ENCODE results near the gene PCDHAC2.

The PCDHAC2 gene

GRCh38 chr5:140966293-140967225 lies at the start of gene PCDHAC2:
PCDHAC2 (plus strand) TSS chr5:140966476; CDS start chr5:140966767, 291 bp downstream.
- Histone ChIP-seq H3K9ac (ENCODE audit: insufficient read length) (peak within 1 kb of the TSS; percentile 72), H3K4me3 (peak within 1 kb of the TSS; percentile 79)
- no peak for DNase-seq (ENCODE audit: low read depth, low spot score)

GRCh38 chr5:140923601-140924000 lies 42.7 kb upstream of the PCDHAC2 start:
- TF ChIP-seq POLR2AphosphoS5 (IDR thresholded peaks at IDR 0.05; ENCODE audit: borderline replicate concordance, low read depth, low read length) (no peak), FOXP2 (optimal IDR thresholded peaks at IDR 0.05; ENCODE audit: control extremely low read depth, extremely low read length, insufficient read depth) (no peak), EZH2 (IDR thresholded peaks at IDR 0.05) (no peak)
- DNase-seq (ENCODE audit: low read depth, low spot score) = no peak

More at GRCh38 chr5:140966293-140967225, at the start of gene PCDHAC2:
- peak; percentile 52; the same call in 1 of the 2 replicates for TF ChIP-seq POLR2AphosphoS5 (IDR thresholded peaks at IDR 0.05; ENCODE audit: borderline replicate concordance, low read depth, low read length)
- no peak for TF ChIP-seq EZH2 (IDR thresholded peaks at IDR 0.05)
- TF ChIP-seq FOXP2 (optimal IDR thresholded peaks at IDR 0.05; ENCODE audit: control extremely low read depth, extremely low read length, insufficient read depth) = peak; percentile 63
- no peaks in the 10 kb centered on the region for H3K36me3 ChIP-seq (ENCODE audit: insufficient read depth, low read length)
- peak within 1 kb of the TSS; percentile 47 for H3K27ac ChIP-seq
- no peaks in the 10 kb centered on the region for H3K9me3 ChIP-seq (ENCODE audit: low read depth, low read length)

GRCh38 chr5:140925806-140926442 lies 40.4 kb upstream of the PCDHAC2 start, which contains the start of gene PCDHAC1:
PCDHAC1 (plus strand) TSS chr5:140926299; CDS start chr5:140926893, 594 bp downstream.
- Histone ChIP-seq H3K27ac (no peak within 1 kb of the TSS), H3K36me3 (ENCODE audit: insufficient read depth, low read length) (no peaks in the 10 kb centered on the region), H3K9me3 (ENCODE audit: low read depth, low read length) (no peaks in the 10 kb centered on the region), H3K9ac (ENCODE audit: insufficient read length) (peak within 1 kb of the TSS; percentile 58), H3K4me3 (peak within 1 kb of the TSS; percentile 87)
- DNase-seq (ENCODE audit: low read depth, low spot score) = no peak
- TF ChIP-seq EZH2 (IDR thresholded peaks at IDR 0.05) (no peak), FOXP2 (optimal IDR thresholded peaks at IDR 0.05; ENCODE audit: control extremely low read depth, extremely low read length, insufficient read depth) (no peak), POLR2AphosphoS5 (IDR thresholded peaks at IDR 0.05; ENCODE audit: borderline replicate concordance, low read depth, low read length) (no peak)

More at GRCh38 chr5:140923601-140924000, 42.7 kb upstream of the PCDHAC2 start:
- Histone ChIP-seq H3K9me3 (ENCODE audit: low read depth, low read length) (no peaks in the 10 kb centered on the region), H3K27ac (no peak overlapping the region), H3K36me3 (ENCODE audit: insufficient read depth, low read length) (no peaks in the 10 kb centered on the region), H3K9ac (ENCODE audit: insufficient read length) (no peak overlapping the region), H3K4me3 (no peak overlapping the region)

- H3K36me3 ChIP-seq (ENCODE audit: insufficient read depth, low read length) = no peaks in the 10 kb centered on the region
- peak overlapping the region; percentile 87 for H3K4me3 ChIP-seq
- no peak for DNase-seq (ENCODE audit: low read depth, low spot score)
- no peaks in the 10 kb centered on the region for H3K9me3 ChIP-seq (ENCODE audit: low read depth, low read length)
- TF ChIP-seq EZH2 (IDR thresholded peaks at IDR 0.05) (no peak), POLR2AphosphoS5 (IDR thresholded peaks at IDR 0.05; ENCODE audit: borderline replicate concordance, low read depth, low read length) (no peak), FOXP2 (optimal IDR thresholded peaks at IDR 0.05; ENCODE audit: control extremely low read depth, extremely low read length, insufficient read depth) (no peak)
- peak overlapping the region; percentile 58 for H3K9ac ChIP-seq (ENCODE audit: insufficient read length)
- no peak overlapping the region for H3K27ac ChIP-seq
These were observed 39.6 kb upstream of the PCDHAC2 start for GRCh38 chr5:140926443-140927227.

GRCh38 chr5:140927228-140927573 lies 39.1 kb upstream of the PCDHAC2 start:
- H3K27ac ChIP-seq = no peak overlapping the region
- H3K36me3 ChIP-seq (ENCODE audit: insufficient read depth, low read length) = no peaks in the 10 kb centered on the region
- no peaks in the 10 kb centered on the region for H3K9me3 ChIP-seq (ENCODE audit: low read depth, low read length)
- TF ChIP-seq FOXP2 (optimal IDR thresholded peaks at IDR 0.05; ENCODE audit: control extremely low read depth, extremely low read length, insufficient read depth) = no peak
- no peak for TF ChIP-seq POLR2AphosphoS5 (IDR thresholded peaks at IDR 0.05; ENCODE audit: borderline replicate concordance, low read depth, low read length)
- TF ChIP-seq EZH2 (IDR thresholded peaks at IDR 0.05) = no peak
- no peak for DNase-seq (ENCODE audit: low read depth, low spot score)
- H3K4me3 ChIP-seq = peak overlapping the region; percentile 87
- no peak overlapping the region for H3K9ac ChIP-seq (ENCODE audit: insufficient read length)

GRCh38 chr5:140934964-140935606 lies 31.2 kb upstream of the PCDHAC2 start:
- no peak for DNase-seq (ENCODE audit: low read depth, low spot score)
- no peak overlapping the region for H3K9ac ChIP-seq (ENCODE audit: insufficient read length)
- no peak for TF ChIP-seq FOXP2 (optimal IDR thresholded peaks at IDR 0.05; ENCODE audit: control extremely low read depth, extremely low read length, insufficient read depth)
- TF ChIP-seq EZH2 (IDR thresholded peaks at IDR 0.05) = no peak
- no peak for TF ChIP-seq POLR2AphosphoS5 (IDR thresholded peaks at IDR 0.05; ENCODE audit: borderline replicate concordance, low read depth, low read length)
- no peaks in the 10 kb centered on the region for H3K36me3 ChIP-seq (ENCODE audit: insufficient read depth, low read length)
- no peak overlapping the region for H3K4me3 ChIP-seq
- H3K9me3 ChIP-seq (ENCODE audit: low read depth, low read length) = no peaks in the 10 kb centered on the region
- H3K27ac ChIP-seq = no peak overlapping the region

- no peaks in the 10 kb centered on the region for H3K36me3 ChIP-seq (ENCODE audit: insufficient read depth, low read length)
- H3K9me3 ChIP-seq (ENCODE audit: low read depth, low read length) = peaks cover 4% of the 10 kb centered on the region; the same call in 1 of the 2 replicates
- no peak for DNase-seq (ENCODE audit: low read depth, low spot score)
- no peak overlapping the region for H3K27ac ChIP-seq
- H3K9ac ChIP-seq (ENCODE audit: insufficient read length) = no peak overlapping the region
- no peak overlapping the region for H3K4me3 ChIP-seq
- TF ChIP-seq POLR2AphosphoS5 (IDR thresholded peaks at IDR 0.05; ENCODE audit: borderline replicate concordance, low read depth, low read length) = no peak
- no peak for TF ChIP-seq FOXP2 (optimal IDR thresholded peaks at IDR 0.05; ENCODE audit: control extremely low read depth, extremely low read length, insufficient read depth)
- TF ChIP-seq EZH2 (IDR thresholded peaks at IDR 0.05) = no peak
These were observed 19.7 kb upstream of the PCDHAC2 start for GRCh38 chr5:140946578-140946977.
